Adipocyte (in vitro differentiated cells): Measurements from ENCODE around the gene SLC38A8.

Experiments used
- DNase-seq: peaks from one replicate; pipeline ENCODE4 v3.0.0-alpha.2; 2015; ENCODE audit warnings: low read depth
- H3K27me3 ChIP-seq: replicated peaks from 2 replicates; pipeline ENCODE4 v1.7.0; 2013; ENCODE audit warnings: mild to moderate bottlenecking, low read length, moderate library complexity; ENCODE audit not compliant: control insufficient read depth, insufficient read depth
- H3K36me3 ChIP-seq: 2 replicates; pipeline ENCODE4 v1.7.0; 2013; ENCODE audit warnings: low read length, mild to moderate bottlenecking, moderate library complexity; ENCODE audit not compliant: control insufficient read depth, insufficient read depth, severe bottlenecking
- H3K4me1 ChIP-seq: 2 replicates; pipeline ENCODE4 v1.7.0; 2013; ENCODE audit warnings: mild to moderate bottlenecking, low read length, moderate library complexity; ENCODE audit not compliant: control insufficient read depth, insufficient read depth
- H3K4me3 ChIP-seq: 2 replicates; pipeline ENCODE4 v1.7.0; 2013; ENCODE audit warnings: mild to moderate bottlenecking, low read length, moderate library complexity
- H3K9ac ChIP-seq: 2 replicates; pipeline ENCODE4 v1.7.0; 2013; ENCODE audit warnings: mild to moderate bottlenecking, low read length, moderate library complexity
- H3K9me3 ChIP-seq: 2 replicates; pipeline ENCODE4 v1.7.0; 2013; ENCODE audit warnings: mild to moderate bottlenecking, low read length, moderate library complexity; ENCODE audit not compliant: control insufficient read depth

The SLC38A8 gene

GRCh38 chr16:84027625-84028024 lies 15.0 kb downstream of the SLC38A8 start:
- no peak overlapping the region for H3K9ac ChIP-seq
- H3K27me3 ChIP-seq, result peaks cover 12% of the 10 kb centered on the region
- no peak for DNase-seq
- no peak overlapping the region for H3K4me3 ChIP-seq
- no peaks in the 10 kb centered on the region for H3K36me3 ChIP-seq
- peaks cover 2% of the 10 kb centered on the region for H3K9me3 ChIP-seq
- H3K4me1 ChIP-seq, result peaks cover 8% of the 10 kb centered on the region

DNA sequence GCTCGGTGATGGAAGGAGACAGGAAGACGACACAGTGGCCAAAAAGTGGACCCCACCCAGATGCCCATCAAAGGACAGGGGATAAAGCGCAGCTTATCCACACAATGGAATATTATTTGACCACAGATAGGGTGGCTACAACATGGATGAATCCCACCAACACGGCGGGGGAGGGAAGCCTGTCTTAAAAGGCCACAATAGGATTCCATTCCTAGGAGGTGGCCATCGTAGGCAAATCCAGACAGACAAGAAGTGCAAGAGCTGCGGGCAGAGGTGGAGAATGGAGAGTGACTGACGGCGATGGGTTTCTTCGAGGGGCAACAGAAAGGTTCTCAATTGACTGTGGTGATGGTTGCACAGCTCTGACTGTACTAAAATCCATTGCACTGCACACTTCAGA lies 16.0 kb downstream of the SLC38A8 start:
- H3K36me3 ChIP-seq, result no peaks in the 10 kb centered on the region
- H3K4me1 ChIP-seq, result peaks cover 8% of the 10 kb centered on the region
- no peak overlapping the region for H3K9ac ChIP-seq
- H3K4me3 ChIP-seq, result no peak overlapping the region
- H3K9me3 ChIP-seq, result peaks cover 12% of the 10 kb centered on the region
- DNase-seq, result no peak
- H3K27me3 ChIP-seq, result peaks cover 10% of the 10 kb centered on the region

GRCh38 chr16:84024854-84025253 lies 17.7 kb downstream of the SLC38A8 start:
- no peak overlapping the region for H3K4me3 ChIP-seq
- peaks cover 27% of the 10 kb centered on the region for H3K9me3 ChIP-seq
- peaks cover 8% of the 10 kb centered on the region for H3K4me1 ChIP-seq
- peak overlapping the region; percentile 25 for H3K9ac ChIP-seq
- H3K27me3 ChIP-seq, result no peaks in the 10 kb centered on the region
- H3K36me3 ChIP-seq, result no peaks in the 10 kb centered on the region
- peak; percentile 82 for DNase-seq

- no peaks in the 10 kb centered on the region for H3K36me3 ChIP-seq
- DNase-seq, result no peak
- no peak overlapping the region for H3K9ac ChIP-seq
- no peak overlapping the region for H3K4me3 ChIP-seq
- H3K4me1 ChIP-seq, result peaks cover 8% of the 10 kb centered on the region
- peaks cover 39% of the 10 kb centered on the region for H3K9me3 ChIP-seq
- H3K27me3 ChIP-seq, result no peaks in the 10 kb centered on the region
Observed at GRCh38 chr16:84022644-84023043, 20.0 kb downstream of the SLC38A8 start.

GRCh38 chr16:84021488-84021887 lies 21.1 kb downstream of the SLC38A8 start:
- H3K4me3 ChIP-seq, result no peak overlapping the region
- H3K9me3 ChIP-seq, result peaks cover 42% of the 10 kb centered on the region
- no peak for DNase-seq
- peaks cover 7% of the 10 kb centered on the region for H3K27me3 ChIP-seq
- H3K9ac ChIP-seq, result no peak overlapping the region
- H3K4me1 ChIP-seq, result peaks cover 8% of the 10 kb centered on the region
- H3K36me3 ChIP-seq, result no peaks in the 10 kb centered on the region

DNA sequence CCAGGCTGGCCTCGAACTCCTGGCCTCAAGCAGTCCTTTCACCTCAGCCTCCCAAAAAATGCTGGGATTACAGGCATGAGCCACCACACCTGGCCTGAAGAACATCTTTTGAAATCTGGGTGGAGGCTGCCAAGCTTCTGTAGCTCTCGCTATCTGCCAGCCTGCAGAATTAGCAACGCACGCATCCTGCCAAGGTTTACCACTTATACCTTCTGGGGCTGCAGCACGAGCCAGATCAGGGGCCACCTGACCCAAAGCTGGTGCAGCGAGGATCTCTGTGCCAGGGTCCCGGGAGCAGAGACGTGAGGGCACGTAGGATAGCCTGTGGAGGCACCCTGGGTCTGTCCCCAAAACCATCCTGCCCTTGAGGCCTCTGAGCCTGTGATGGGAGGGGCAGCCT lies 22.2 kb downstream of the SLC38A8 start:
- no peak for DNase-seq
- no peak overlapping the region for H3K9ac ChIP-seq
- peaks cover 4% of the 10 kb centered on the region for H3K4me1 ChIP-seq
- H3K4me3 ChIP-seq, result no peak overlapping the region
- no peaks in the 10 kb centered on the region for H3K36me3 ChIP-seq
- H3K9me3 ChIP-seq, result peaks cover 42% of the 10 kb centered on the region
- H3K27me3 ChIP-seq, result peaks cover 10% of the 10 kb centered on the region

DNA sequence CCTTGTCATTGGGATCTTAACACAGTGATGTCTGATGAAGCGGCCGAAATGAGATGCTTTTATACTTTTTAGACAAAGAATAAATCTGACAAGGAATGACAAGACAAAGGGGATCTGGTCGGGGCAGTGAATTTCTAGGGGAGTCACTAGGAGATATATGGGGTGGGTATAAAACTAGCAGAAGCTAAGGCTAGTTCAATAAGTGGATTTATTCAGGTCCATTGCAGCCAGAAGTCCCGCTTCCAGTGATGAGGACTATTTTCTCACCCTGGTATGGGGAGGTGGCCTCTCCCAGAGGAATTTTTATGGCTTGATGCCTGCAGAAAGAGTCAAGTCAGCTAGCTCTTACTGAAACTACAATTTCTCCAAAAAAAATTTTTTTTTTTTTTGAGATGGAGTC lies 23.9 kb downstream of the SLC38A8 start:
- Histone ChIP-seq H3K9me3 (peaks cover 42% of the 10 kb centered on the region), H3K27me3 (peaks cover 19% of the 10 kb centered on the region), H3K9ac (no peak overlapping the region), H3K4me1 (no peaks in the 10 kb centered on the region), H3K4me3 (no peak overlapping the region), H3K36me3 (no peaks in the 10 kb centered on the region)
- no peak for DNase-seq

- Histone ChIP-seq H3K27me3 (peaks cover 19% of the 10 kb centered on the region), H3K9ac (no peak overlapping the region), H3K36me3 (no peaks in the 10 kb centered on the region), H3K9me3 (peaks cover 29% of the 10 kb centered on the region), H3K4me3 (no peak overlapping the region), H3K4me1 (no peaks in the 10 kb centered on the region)
- no peak for DNase-seq
Observed at GRCh38 chr16:84016477-84016876, 26.1 kb downstream of the SLC38A8 start.

- Histone ChIP-seq H3K36me3 (no peaks in the 10 kb centered on the region), H3K4me1 (no peaks in the 10 kb centered on the region), H3K4me3 (no peak overlapping the region), H3K27me3 (peaks cover 19% of the 10 kb centered on the region), H3K9me3 (peaks cover 18% of the 10 kb centered on the region), H3K9ac (no peak overlapping the region)
- no peak for DNase-seq
Observed at GRCh38 chr16:84015399-84015798, 27.2 kb downstream of the SLC38A8 start.

DNA sequence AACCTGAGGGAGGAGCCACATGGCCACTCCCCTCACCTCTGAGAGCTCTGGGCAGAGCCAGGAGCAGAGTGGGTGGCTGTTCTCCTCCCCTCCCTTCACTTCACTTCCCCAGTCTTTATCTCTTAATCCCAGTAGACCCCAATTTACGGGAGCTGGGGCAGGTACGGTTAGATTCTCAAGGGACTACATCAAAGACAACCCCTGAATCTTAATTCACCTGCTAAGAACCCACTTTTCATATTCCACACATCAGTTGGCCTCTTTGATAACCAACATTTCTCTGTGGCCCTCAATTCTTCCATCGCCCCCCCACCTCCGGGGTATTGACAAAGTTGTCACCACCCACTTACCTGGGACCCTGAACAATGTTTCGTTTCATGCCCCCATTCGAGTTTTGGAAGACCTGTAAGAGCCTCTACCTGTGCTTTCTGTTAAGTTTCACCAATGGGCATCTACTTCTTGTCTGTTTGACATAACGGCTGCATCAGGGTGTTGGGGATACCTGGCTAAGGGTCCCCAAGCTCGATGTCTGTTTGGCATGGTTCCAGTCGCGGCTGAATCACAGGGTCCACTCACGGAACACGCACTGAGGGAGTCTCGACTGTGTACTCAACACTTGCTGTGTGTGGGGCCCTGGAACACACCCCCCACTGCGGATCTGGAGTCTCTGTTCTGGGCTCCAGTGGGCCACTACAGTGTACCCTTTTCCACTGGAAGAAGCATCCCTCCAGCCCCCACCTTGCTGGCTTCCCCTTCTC lies 27.8 kb downstream of the SLC38A8 start:
- no peak overlapping the region for H3K9ac ChIP-seq
- H3K9me3 ChIP-seq, result peaks cover 15% of the 10 kb centered on the region

DNA sequence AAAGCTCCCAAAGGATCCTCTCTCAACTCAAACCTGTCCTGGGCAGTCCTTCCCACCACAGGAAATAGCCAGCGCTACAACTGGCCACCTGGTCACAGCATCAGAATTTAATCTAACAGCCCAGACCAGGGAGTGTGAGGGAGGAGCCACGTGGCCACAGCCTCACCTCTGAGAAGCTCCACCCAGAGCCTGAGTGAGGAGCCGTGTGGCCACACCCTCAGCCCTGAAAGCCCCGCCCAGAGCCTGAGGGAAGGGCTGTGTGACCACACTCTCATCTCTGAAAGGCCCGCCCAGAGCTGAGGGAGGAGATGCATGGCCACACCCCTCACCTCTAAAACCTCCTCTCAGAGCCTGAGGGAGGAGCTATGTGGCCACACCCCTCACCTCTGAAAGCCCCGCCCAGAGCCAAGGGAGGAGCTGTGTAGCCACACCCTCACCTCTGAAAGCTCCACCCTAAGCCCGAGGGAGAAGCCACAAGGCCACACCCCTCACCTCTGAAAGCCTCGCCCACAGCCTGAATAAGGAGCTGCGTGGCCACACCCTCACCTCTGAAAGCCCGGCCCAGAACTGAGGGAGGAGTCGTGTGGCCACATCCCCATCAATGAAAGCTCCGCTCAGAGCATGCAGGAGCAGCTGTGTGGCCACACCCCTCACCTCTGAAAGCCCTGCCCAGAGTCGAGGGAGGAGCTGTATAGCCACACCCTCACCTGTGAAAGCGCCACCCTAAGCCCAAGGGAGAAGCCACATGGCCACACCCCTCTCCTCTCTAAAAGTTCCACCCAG lies 28.6 kb downstream of the SLC38A8 start:
- H3K9ac ChIP-seq, result no peak overlapping the region
- H3K36me3 ChIP-seq, result no peaks in the 10 kb centered on the region
- H3K27me3 ChIP-seq, result peaks cover 19% of the 10 kb centered on the region
- no peak overlapping the region for H3K4me3 ChIP-seq
- peak; percentile 29 for DNase-seq
- H3K9me3 ChIP-seq, result peaks cover 8% of the 10 kb centered on the region
- no peaks in the 10 kb centered on the region for H3K4me1 ChIP-seq

More for the DNA sequence above, 27.8 kb downstream of the SLC38A8 start:
- DNase-seq, result no peak
- peaks cover 19% of the 10 kb centered on the region for H3K27me3 ChIP-seq
- no peaks in the 10 kb centered on the region for H3K36me3 ChIP-seq
- no peaks in the 10 kb centered on the region for H3K4me1 ChIP-seq
- no peak overlapping the region for H3K4me3 ChIP-seq
